ENCODE measurements around the gene MYPOP. TPM values are rescaled to one million over a fixed set of nuclear protein-coding genes. Genes with fewer than 3 reads are reported as not detected.
"Not testable (repeated sequence)": the region's sequence is repeated elsewhere in the genome, so short reads cannot be mapped to it uniquely, and the experiment has no call there.

Gene MYPOP
- total RNA-seq, 1 donor from 2014 or later, result 0.79 TPM

DNA sequence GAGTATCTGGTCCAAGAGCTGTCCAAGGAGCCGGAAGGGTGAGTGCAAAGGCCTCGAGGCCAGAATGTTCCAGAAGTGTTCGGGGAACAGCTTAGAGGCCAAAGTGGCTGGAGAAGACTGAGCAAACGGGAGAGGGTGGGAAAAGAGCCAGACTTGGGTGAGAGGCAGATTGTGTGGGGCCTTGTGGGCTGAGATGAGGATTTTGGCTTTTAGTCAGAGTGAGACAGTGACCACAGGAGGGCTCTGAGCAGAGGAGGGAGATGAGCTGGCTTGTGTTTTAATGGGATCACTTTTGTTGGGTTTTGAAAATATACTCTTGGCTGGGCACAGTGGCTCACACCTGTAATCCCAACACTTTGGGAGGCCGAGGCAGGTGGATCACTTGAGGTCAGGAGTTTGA, 6.5 kb upstream of the MYPOP start:
- no peak for DNase-seq (ENCODE audit: low read depth, low spot score)

DNA sequence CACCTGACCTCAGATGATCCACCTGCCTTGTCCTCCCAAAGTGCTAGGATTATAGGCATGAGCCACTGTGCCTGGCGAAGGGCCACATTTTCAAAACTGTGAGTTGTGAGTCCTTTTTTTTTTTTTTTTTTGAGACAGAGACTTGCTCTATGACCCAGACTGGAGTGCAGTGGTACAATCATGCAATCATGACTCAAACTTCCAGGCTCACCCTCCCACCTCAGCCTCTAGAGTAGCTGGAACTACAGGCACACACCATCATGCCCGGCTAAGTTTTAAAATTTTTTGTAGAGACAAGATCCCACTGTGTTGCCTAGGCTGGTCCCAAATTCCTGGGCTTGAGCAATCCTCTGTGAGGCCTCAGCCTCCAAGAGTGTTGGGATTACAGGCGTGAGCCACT, 3.8 kb upstream of the MYPOP start:
- DNase-seq (ENCODE audit: low read depth, low spot score), result no peak

- DNase-seq (ENCODE audit: low read depth, low spot score), result no peak
Measured at GRCh38 chr19:45905011-45905410, 2.6 kb upstream of the MYPOP start.

DNA sequence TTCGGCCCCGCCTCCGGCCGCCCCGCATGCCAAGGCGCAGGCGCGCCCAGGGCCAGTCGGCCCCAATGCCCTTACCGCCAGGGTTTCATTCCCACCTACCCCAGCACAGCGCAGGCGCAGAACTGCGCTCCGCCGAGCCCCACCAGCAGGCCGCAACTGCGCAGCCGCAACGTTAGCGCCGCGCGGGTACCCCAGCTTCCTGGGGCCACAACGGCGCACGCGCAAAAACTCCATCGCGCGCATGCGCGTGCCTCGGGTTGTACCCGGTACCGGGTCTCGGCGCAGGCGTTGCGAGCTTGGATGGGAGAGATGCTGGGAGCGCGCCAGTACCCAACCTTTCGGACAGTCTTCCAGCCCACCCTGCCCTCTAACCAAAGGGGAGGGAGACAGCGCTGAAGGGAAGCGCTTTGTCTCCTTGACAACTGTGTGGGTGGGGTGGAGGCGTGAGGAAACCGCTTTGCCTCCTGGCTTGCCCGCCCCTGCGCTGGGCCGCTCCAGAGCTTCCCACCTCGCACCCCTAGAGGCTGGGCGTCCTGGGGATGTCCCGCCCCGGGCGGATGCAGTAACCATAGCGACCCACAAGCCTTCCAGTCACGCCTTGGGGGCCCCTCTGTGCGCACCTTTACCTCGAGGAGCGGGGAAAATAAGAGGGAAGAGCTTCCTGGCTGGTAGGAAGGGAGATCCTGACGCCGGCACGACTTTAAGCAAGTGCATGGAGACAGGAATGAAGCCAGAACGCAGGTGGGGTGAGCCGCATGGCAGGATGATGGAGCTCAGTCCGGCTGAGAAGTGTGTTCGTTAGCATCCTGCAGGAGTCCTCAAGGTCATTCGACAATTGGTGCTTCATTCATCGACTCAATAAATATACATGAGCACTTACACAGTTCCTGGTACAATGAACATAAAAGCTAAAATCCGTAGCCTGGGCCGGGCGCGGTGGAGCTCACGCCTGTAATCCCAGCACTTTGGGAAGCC, 525 bp upstream of the MYPOP start:
- peak; percentile 79 for DNase-seq (ENCODE audit: low read depth, low spot score)

GRCh38 chr19:45901432-45901911, 941 bp downstream of the MYPOP start:
- DNase-seq (ENCODE audit: low read depth, low spot score), result no peak

DNA sequence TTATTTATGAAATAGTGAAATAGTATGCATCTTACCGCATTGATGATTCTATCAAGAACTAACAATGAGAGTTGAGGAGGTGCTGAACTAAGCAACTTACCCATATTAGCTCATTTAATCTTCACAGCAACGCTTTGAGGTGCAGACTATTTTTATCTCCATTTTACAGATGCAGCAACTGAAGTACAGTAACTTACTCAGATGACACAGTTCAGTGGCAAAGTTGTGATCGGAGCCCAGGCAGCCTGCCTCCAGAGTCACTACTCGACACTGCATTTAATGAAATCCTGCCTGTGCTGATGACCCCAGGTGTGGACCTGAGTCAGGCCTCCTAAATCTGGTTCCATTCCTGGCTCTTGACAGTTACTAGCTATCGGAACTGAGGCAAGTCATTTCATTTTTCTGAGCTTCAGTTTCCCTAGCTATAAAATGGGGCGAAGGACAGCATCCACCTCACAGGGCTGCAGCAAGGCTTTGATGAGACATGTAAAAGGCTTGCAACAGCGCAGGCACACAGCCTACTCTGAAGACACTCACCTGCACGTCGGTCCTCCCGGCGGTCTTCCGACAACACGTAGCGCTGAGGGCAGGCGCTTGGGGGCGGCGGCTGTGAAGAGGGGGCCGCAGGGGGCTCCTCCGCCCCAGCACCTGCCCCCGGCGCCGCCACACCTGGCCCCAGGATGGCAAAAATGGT, 1.5 kb downstream of the MYPOP start:
- no peak for DNase-seq (ENCODE audit: low read depth, low spot score)

DNA sequence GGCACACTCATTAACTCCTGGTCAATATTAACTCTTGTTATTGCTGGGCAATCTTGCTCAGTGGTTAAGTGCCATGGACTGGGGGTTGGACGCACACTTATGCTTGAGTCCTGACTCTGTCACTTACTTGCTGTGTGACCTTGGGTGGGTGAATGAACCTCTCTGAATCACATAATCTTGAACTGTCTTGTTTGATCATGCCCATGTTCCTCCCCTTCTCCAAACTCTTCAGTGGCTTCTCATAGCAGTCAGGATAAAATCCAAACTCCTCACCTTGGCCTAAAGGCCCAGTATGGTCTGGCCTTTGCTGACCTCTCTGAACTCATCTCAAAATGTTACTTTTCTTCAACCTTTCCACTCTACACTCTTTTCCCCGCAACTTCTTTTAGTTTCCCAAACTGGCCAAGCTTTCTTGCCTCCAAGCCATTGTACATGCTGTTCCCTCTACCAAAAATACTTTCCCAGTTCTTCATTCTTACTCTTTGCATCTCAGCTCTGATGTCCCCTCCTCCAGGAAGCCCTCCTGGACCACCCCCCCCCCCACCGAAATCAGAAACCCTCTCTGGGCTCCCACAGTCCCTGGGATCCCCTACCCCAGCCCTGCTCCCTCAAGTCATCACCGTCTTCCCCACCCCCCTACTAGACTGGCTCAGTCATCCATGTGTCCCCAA, 2.4 kb downstream of the MYPOP start:
- no peak for DNase-seq (ENCODE audit: low read depth, low spot score)

DNA sequence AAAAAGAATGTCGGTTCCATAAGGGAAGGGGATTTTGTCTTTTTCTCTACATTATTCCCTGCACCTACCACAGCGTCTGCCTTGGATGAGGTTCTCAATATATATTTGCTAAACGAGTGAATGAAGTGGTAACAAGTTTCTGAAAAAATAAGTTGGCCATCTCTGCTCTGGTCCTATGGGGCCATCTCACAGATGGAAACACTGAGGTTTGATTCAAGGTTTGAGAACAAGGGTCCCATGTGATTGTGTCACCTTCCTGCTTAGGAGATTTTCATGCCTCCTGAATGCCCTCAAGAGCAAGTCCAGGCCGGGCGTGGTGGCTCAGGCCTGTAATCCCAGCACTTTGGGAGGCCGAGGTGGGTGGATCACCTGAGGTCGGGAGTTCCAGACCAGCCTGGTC, 3.2 kb downstream of the MYPOP start:
- DNase-seq (ENCODE audit: low read depth, low spot score), result no peak

DNA sequence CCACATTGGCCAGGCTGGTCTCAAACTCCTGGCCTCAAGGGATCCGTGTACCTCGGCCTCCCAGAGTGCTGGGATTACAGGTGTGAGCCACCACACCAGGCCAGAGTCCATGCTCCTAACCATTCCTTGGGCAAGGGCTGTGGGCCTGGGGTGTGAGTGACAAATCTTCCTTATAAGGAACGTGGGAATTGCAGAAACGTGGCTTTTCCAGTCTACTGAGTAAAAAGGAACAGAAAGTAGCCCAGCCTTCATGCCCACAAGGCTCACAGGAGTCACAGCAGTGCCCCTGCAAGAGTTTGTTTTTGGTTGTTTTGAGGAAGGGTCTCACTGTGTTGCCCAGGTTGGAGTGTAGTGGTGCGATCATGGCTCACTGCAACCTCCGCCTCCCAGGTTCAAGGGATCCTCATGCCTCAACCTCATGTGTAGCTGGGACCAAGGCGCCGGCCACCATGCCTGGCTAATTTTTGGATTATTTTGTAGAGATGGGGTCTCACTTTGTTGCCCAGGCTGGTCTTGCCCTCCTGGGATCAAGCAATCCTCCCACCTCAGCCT, 5.1 kb downstream of the MYPOP start:
- no peak for DNase-seq (ENCODE audit: low read depth, low spot score)

DNA sequence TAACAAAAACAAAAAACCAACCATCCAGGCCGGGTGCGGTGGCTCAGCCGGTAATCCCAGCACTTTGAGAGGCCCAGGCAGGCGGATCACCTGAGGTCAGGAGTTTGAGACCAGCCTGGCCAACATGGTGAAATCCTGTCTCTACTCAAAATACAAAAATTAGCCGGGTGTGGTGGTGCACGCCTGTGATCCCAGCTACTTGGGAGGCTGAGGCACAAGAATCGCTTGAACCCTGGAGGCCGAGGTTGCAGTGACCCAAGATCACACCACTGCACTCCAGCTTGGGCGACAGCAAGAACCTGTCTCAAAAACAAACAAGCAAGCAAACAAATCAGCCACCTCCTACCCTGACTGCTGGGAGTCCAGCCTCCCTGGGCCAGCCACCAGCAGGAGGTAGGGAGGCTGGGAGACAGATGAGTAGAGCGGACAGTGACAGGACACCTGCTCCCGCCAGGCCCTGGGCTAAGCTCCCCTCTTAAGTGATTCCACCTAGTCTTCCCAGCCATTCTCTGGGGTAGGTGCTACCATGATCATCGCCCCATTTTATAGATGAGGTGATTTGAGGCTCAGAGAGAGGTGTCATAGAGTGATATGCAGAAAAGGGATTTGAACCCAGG, 6.3 kb downstream of the MYPOP start:
- DNase-seq (ENCODE audit: low read depth, low spot score), result not testable (repeated sequence)

- DNase-seq (ENCODE audit: low read depth, low spot score), result no peak
Measured at GRCh38 chr19:45895519-45895972, 6.9 kb downstream of the MYPOP start.

DNA sequence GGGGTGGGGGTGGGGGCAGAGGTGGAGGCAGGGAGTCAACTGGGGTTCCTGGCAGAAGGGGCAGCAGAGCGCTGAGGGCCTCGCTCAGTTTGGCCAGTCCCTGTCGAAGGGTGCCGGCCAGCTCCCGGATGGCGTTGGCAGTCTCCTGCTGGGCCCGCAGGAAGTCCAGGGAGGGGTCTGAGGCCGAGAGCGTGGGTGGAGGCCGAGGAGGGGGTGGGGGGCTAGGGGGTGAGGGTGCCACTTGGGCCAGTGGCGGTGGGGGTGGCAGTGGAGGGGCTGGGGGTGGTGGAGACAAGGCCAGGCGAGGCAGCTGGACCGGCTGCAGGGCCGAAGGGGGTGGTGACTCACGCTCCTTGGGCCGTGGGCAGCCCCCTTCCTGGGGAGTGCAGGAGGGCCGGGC, 11.5 kb downstream of the MYPOP start:
- DNase-seq (ENCODE audit: low read depth, low spot score), result no peak

DNA sequence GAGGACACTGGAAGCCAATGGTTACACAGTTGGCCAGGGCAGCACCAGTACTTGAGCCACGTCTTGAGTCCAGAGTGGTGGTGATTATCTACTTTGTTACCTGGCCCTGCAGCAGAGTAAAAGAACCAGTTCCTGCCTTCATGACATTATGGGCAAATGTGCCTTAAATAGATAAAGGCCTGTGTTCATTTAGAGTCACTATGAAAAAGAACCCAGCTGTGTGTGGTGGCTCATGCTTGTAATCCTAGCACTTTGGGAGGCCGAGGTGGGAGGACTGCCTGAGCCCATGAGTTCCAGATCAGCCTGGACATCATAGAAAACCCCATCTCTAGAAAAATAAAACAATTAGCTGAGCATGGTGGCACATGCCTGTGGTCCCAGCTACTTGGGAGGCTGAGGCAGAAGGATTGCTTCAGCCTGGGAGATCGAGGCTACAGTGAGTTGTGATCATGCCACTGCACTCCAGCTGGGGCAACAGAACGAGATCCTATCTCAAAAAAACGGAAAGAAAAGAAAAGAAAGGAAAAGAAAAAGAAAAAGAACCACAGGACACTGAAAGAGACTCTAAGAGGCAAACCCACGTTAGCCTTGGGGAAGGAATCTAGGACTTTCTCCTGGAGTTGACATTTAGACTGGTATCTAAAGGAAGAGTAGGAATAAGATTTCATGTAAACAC, 13.1 kb downstream of the MYPOP start:
- DNase-seq (ENCODE audit: low read depth, low spot score), result no peak

- DNase-seq (ENCODE audit: low read depth, low spot score), result no peak
Measured at GRCh38 chr19:45887200-45887710, 15.2 kb downstream of the MYPOP start.

- DNase-seq (ENCODE audit: low read depth, low spot score), result peak; percentile 74
Measured at GRCh38 chr19:45886427-45887199, 15.8 kb downstream of the MYPOP start.

GRCh38 chr19:45885556-45886426, 16.6 kb downstream of the MYPOP start, which contains the start of gene IRF2BP1:
TSS of gene IRF2BP1 (minus strand) at chr19:45886141. CDS start at chr19:45885774, 367 bp downstream.
- DNase-seq (ENCODE audit: low read depth, low spot score), result peak; percentile 63

- no peak for DNase-seq (ENCODE audit: low read depth, low spot score)
Measured at GRCh38 chr19:45884682-45885555, 17.5 kb downstream of the MYPOP start.
